ENCODE measurements around the gene S100PBP.

GRCh38 chr1:32769524-32770220 is 47.8 kb upstream of the S100PBP start:
- TF ChIP-seq POLR2A (IDR thresholded peaks at IDR 0.05) (no peak), CTCF (IDR thresholded peaks at IDR 0.05 in 8 of 11, conservative IDR thresholded peaks at IDR 0.05 in 3 of 11) (no peak), POLR2AphosphoS5 (IDR thresholded peaks at IDR 0.05) (no peak)
